ENCODE data around the gene SLC37A3.

SLC37A3 gene

GRCh38 chr7:140389445-140389844 is 8.9 kb downstream of the SLC37A3 start:
- no peaks in the 10 kb centered on the region for H3K9me3 ChIP-seq
- H3K27ac ChIP-seq = peak overlapping the region; percentile 76
- peaks cover 14% of the 10 kb centered on the region for H3K36me3 ChIP-seq
- peak overlapping the region; percentile 58 to 69 for H3K4me3 ChIP-seq (ENCODE audit: low read depth in 1 of 2, low read length in 1 of 2)
- no peak for TF ChIP-seq CTCF (IDR thresholded peaks at IDR 0.05)
- H3K27me3 ChIP-seq = no peaks in the 10 kb centered on the region
- peaks cover 79 to 95% of the 10 kb centered on the region in 2 experiments for H3K4me1 ChIP-seq (ENCODE audit: control insufficient read depth in 1 of 2, insufficient read depth in 1 of 2, low read depth in 1 of 2, low read length in 1 of 2)

- Histone ChIP-seq H3K27ac (peak overlapping the region; percentile 66), H3K4me1 (ENCODE audit: control insufficient read depth in 1 of 2, insufficient read depth in 1 of 2, low read depth in 1 of 2, low read length in 1 of 2) (peaks cover 38 to 54% of the 10 kb centered on the region in 2 experiments), H3K36me3 (peaks cover 34% of the 10 kb centered on the region), H3K4me3 (ENCODE audit: low read depth in 1 of 2, low read length in 1 of 2) (peak overlapping the region in 1 of 2 experiments; percentile 26), H3K27me3 (no peaks in the 10 kb centered on the region), H3K9me3 (no peaks in the 10 kb centered on the region)
- no peak for TF ChIP-seq CTCF (IDR thresholded peaks at IDR 0.05)
Measured at GRCh38 chr7:140384894-140385545, 13.3 kb downstream of the SLC37A3 start.

- no peak for TF ChIP-seq CTCF (IDR thresholded peaks at IDR 0.05)
- Histone ChIP-seq H3K4me3 (ENCODE audit: low read depth in 1 of 2, low read length in 1 of 2) (no peak overlapping the region), H3K4me1 (ENCODE audit: control insufficient read depth in 1 of 2, insufficient read depth in 1 of 2, low read depth in 1 of 2, low read length in 1 of 2) (peaks cover 29 to 45% of the 10 kb centered on the region in 2 experiments), H3K9me3 (no peaks in the 10 kb centered on the region), H3K36me3 (peaks cover 43% of the 10 kb centered on the region), H3K27me3 (no peaks in the 10 kb centered on the region), H3K27ac (peak overlapping the region; percentile 66)
Measured at GRCh38 chr7:140383954-140384713, 14.2 kb downstream of the SLC37A3 start.

- no peak for TF ChIP-seq CTCF (IDR thresholded peaks at IDR 0.05)
- H3K4me1 ChIP-seq (ENCODE audit: control insufficient read depth in 1 of 2, insufficient read depth in 1 of 2, low read depth in 1 of 2, low read length in 1 of 2) = no peaks in the 10 kb centered on the region
- no peaks in the 10 kb centered on the region for H3K27me3 ChIP-seq
- H3K27ac ChIP-seq = peak overlapping the region; percentile 59
- H3K36me3 ChIP-seq = peaks cover 98% of the 10 kb centered on the region
- H3K9me3 ChIP-seq = no peaks in the 10 kb centered on the region
- H3K4me3 ChIP-seq (ENCODE audit: low read depth in 1 of 2, low read length in 1 of 2) = no peak overlapping the region
Measured at GRCh38 chr7:140375892-140376730, 22.2 kb downstream of the SLC37A3 start.

GRCh38 chr7:140375323-140375722 is 23.0 kb downstream of the SLC37A3 start:
- Histone ChIP-seq H3K4me1 (ENCODE audit: control insufficient read depth in 1 of 2, insufficient read depth in 1 of 2, low read depth in 1 of 2, low read length in 1 of 2) (no peaks in the 10 kb centered on the region), H3K4me3 (ENCODE audit: low read depth in 1 of 2, low read length in 1 of 2) (no peak overlapping the region), H3K9me3 (no peaks in the 10 kb centered on the region), H3K36me3 (peaks cover 99% of the 10 kb centered on the region), H3K27ac (no peak overlapping the region), H3K27me3 (no peaks in the 10 kb centered on the region)
- no peak for TF ChIP-seq CTCF (IDR thresholded peaks at IDR 0.05)
